Mesendoderm (in vitro differentiated cells): ENCODE measurements around the gene RNASE8.

Experiments used
- DNase-seq: peaks from one replicate; pipeline ENCODE4 v3.0.0; 2013
- H2AK5ac ChIP-seq: 2 replicates; pipeline ENCODE4 v1.6.1; 2013; ENCODE audit warnings: low read length, inconsistent platforms
- H2BK120ac ChIP-seq: 2 replicates; pipeline ENCODE4 v1.6.1; 2013; ENCODE audit warnings: low read depth, mild to moderate bottlenecking, low read length, moderate library complexity, mixed read lengths
- H2BK15ac ChIP-seq: replicated peaks from 2 replicates; pipeline ENCODE4 v1.6.1; 2013; ENCODE audit warnings: low read depth, mild to moderate bottlenecking, moderate library complexity
- H2BK5ac ChIP-seq: 2 replicates; pipeline ENCODE4 v1.6.1; 2013; ENCODE audit warnings: low read length, inconsistent platforms
- H3K18ac ChIP-seq: 2 replicates; pipeline ENCODE4 v1.6.1; 2013; ENCODE audit warnings: mild to moderate bottlenecking, low read length, mixed read lengths
- H3K23ac ChIP-seq: one replicate; pipeline ENCODE4 v1.6.1; 2013; ENCODE audit warnings: low read length
- H3K27ac ChIP-seq: 2 replicates; pipeline ENCODE4 v1.5.1; 2013; ENCODE audit warnings: low read depth, mild to moderate bottlenecking, inconsistent platforms, low read length, moderate library complexity
- H3K27me3 ChIP-seq: 2 replicates; pipeline ENCODE4 v1.6.1; 2013; ENCODE audit warnings: low read length, control low read depth, mild to moderate bottlenecking, inconsistent platforms; ENCODE audit not compliant: insufficient read depth, poor library complexity
- H3K36me3 ChIP-seq: 2 replicates; pipeline ENCODE4 v1.6.1; 2013; ENCODE audit warnings: low read length, inconsistent platforms; ENCODE audit not compliant: control insufficient read depth, insufficient read depth
- H3K4ac ChIP-seq: one replicate; pipeline ENCODE4 v1.6.1; 2013; ENCODE audit warnings: low read depth, mild to moderate bottlenecking, low read length, moderate library complexity
- H3K4me1 ChIP-seq: 2 replicates; pipeline ENCODE4 v1.6.1; 2013; ENCODE audit warnings: low read depth, low read length, inconsistent platforms; ENCODE audit not compliant: control insufficient read depth
- H3K4me2 ChIP-seq: 2 replicates; pipeline ENCODE4 v1.6.1; 2013; ENCODE audit warnings: low read length
- H3K4me3 ChIP-seq: 2 replicates; pipeline ENCODE4 v1.5.1; 2013; ENCODE audit warnings: mild to moderate bottlenecking, low read length
- H3K56ac ChIP-seq: one replicate; pipeline ENCODE4 v1.6.1; 2013; ENCODE audit warnings: low read length
- H3K79me1 ChIP-seq: 2 replicates; pipeline ENCODE4 v1.6.1; 2013; ENCODE audit warnings: low read length, inconsistent platforms
- H3K79me2 ChIP-seq: 2 replicates; pipeline ENCODE4 v1.6.1; 2013; ENCODE audit warnings: mild to moderate bottlenecking, low read length; ENCODE audit not compliant: control insufficient read depth, insufficient read depth
- H3K9ac ChIP-seq: 2 replicates; pipeline ENCODE4 v1.6.1; 2013; ENCODE audit warnings: low read length, inconsistent platforms
- H4K5ac ChIP-seq: one replicate; pipeline ENCODE4 v1.6.1; 2013; ENCODE audit warnings: low read length
- H4K8ac ChIP-seq: one replicate; pipeline ENCODE4 v1.6.1; 2013; ENCODE audit warnings: low read depth, mild to moderate bottlenecking, control low read depth, low read length, moderate library complexity
- WGBS: extraction: QIAGEN DNeasy Blood & Tissue Kit; methylation state at CpG from one replicate; pipeline ENCODE4 v1.1.7; 2013; ENCODE audit warnings: low lambda C conversion rate, missing lambda C conversion rate; ENCODE audit not compliant: insufficient coverage; ENCODE audit errors: extremely low coverage; 5-methylcytosine and 5-hydroxymethylcytosine counted together

RNASE8 gene

GRCh38 chr14:21020977-21021545, 36.6 kb upstream of the RNASE8 start:
- H3K9ac ChIP-seq, result no peak overlapping the region
- no peak overlapping the region for H3K18ac ChIP-seq
- no peak overlapping the region for H2BK5ac ChIP-seq
- no peak overlapping the region for H2BK15ac ChIP-seq
- no peak overlapping the region for H2AK5ac ChIP-seq
- no peaks in the 10 kb centered on the region for H3K79me1 ChIP-seq
- H3K4me3 ChIP-seq, result no peak overlapping the region
- DNase-seq, result no peak
- no peaks in the 10 kb centered on the region for H3K36me3 ChIP-seq
- H3K4me2 ChIP-seq, result no peak overlapping the region
- no peaks in the 10 kb centered on the region for H3K79me2 ChIP-seq
- no peak overlapping the region for H4K5ac ChIP-seq
- H3K27ac ChIP-seq, result no peak overlapping the region
- no peak overlapping the region for H3K56ac ChIP-seq
- no peak overlapping the region for H3K4ac ChIP-seq
- no CpG with 5 or more reads among the region's 5 CpGs for WGBS
- H2BK120ac ChIP-seq, result no peak overlapping the region
- H3K4me1 ChIP-seq, result no peaks in the 10 kb centered on the region
- H4K8ac ChIP-seq, result no peak overlapping the region
- H3K23ac ChIP-seq, result no peak overlapping the region
- no peaks in the 10 kb centered on the region for H3K27me3 ChIP-seq

- no peaks in the 10 kb centered on the region for H3K79me2 ChIP-seq
- H3K9ac ChIP-seq, result no peak overlapping the region
- no CpG with 5 or more reads among the region's 5 CpGs for WGBS
- no peak overlapping the region for H3K27ac ChIP-seq
- no peaks in the 10 kb centered on the region for H3K36me3 ChIP-seq
- no peak overlapping the region for H4K8ac ChIP-seq
- no peak overlapping the region for H3K18ac ChIP-seq
- H3K27me3 ChIP-seq, result no peaks in the 10 kb centered on the region
- H2BK120ac ChIP-seq, result no peak overlapping the region
- no peak overlapping the region for H3K4ac ChIP-seq
- H3K56ac ChIP-seq, result no peak overlapping the region
- H3K79me1 ChIP-seq, result no peaks in the 10 kb centered on the region
- H3K4me1 ChIP-seq, result peaks cover 9% of the 10 kb centered on the region
- H2BK5ac ChIP-seq, result no peak overlapping the region
- DNase-seq, result no peak
- H3K4me2 ChIP-seq, result no peak overlapping the region
- H4K5ac ChIP-seq, result no peak overlapping the region
- H2BK15ac ChIP-seq, result no peak overlapping the region
- H3K4me3 ChIP-seq, result no peak overlapping the region
- no peak overlapping the region for H3K23ac ChIP-seq
- no peak overlapping the region for H2AK5ac ChIP-seq
Observed at GRCh38 chr14:21022686-21023085, 34.9 kb upstream of the RNASE8 start.

- Histone ChIP-seq H2BK15ac (no peak overlapping the region), H2BK5ac (no peak overlapping the region), H3K27me3 (no peaks in the 10 kb centered on the region), H2AK5ac (no peak overlapping the region), H4K5ac (no peak overlapping the region), H3K4me3 (no peak overlapping the region), H3K4ac (no peak overlapping the region), H3K27ac (no peak overlapping the region), H3K36me3 (no peaks in the 10 kb centered on the region), H3K23ac (no peak overlapping the region), H3K4me2 (no peak overlapping the region), H3K56ac (no peak overlapping the region), H3K79me2 (no peaks in the 10 kb centered on the region), H2BK120ac (no peak overlapping the region), H3K79me1 (no peaks in the 10 kb centered on the region), H3K18ac (no peak overlapping the region), H3K4me1 (peaks cover 9% of the 10 kb centered on the region), H3K9ac (no peak overlapping the region), H4K8ac (no peak overlapping the region)
- DNase-seq, result no peak
- no CpG with 5 or more reads among the region's 7 CpGs for WGBS
Observed at GRCh38 chr14:21023174-21023573, 34.4 kb upstream of the RNASE8 start.

GRCh38 chr14:21023817-21024584, 33.6 kb upstream of the RNASE8 start:
- Histone ChIP-seq H3K56ac (peak overlapping the region; percentile 94), H3K27me3 (no peaks in the 10 kb centered on the region), H2AK5ac (no peak overlapping the region), H2BK15ac (no peak overlapping the region), H3K27ac (no peak overlapping the region), H3K9ac (peak overlapping the region; percentile 86), H3K79me1 (no peaks in the 10 kb centered on the region), H3K18ac (peak overlapping the region; percentile 88), H3K36me3 (no peaks in the 10 kb centered on the region), H3K79me2 (no peaks in the 10 kb centered on the region), H3K23ac (no peak overlapping the region), H4K5ac (no peak overlapping the region), H3K4me2 (peak overlapping the region; percentile 82), H4K8ac (no peak overlapping the region), H2BK5ac (peak overlapping the region; percentile 43), H3K4me3 (peak overlapping the region; percentile 72), H2BK120ac (no peak overlapping the region), H3K4ac (peak overlapping the region; percentile 58), H3K4me1 (peaks cover 9% of the 10 kb centered on the region)
- peak; percentile 41 for DNase-seq
- no CpG with 5 or more reads among the region's 17 CpGs for WGBS

GRCh38 chr14:21024585-21025370, 32.8 kb upstream of the RNASE8 start, which contains the start of gene NDRG2:
Gene NDRG2, minus strand, starts transcription at chr14:21025061. Its CDS starts 1,746 bp downstream, at chr14:21023315.
- H3K4me1 ChIP-seq, result peaks cover 9% of the 10 kb centered on the region
- no peak within 1 kb of the TSS for H2BK15ac ChIP-seq
- H3K79me1 ChIP-seq, result no peaks in the 10 kb centered on the region
- no peak within 1 kb of the TSS for H4K8ac ChIP-seq
- peak within 1 kb of the TSS; percentile 58 for H3K4ac ChIP-seq
- peak within 1 kb of the TSS; percentile 83 for H3K23ac ChIP-seq
- WGBS, result no CpG with 5 or more reads among the region's 72 CpGs
- peak; percentile 93 for DNase-seq
- H3K9ac ChIP-seq, result peak within 1 kb of the TSS; percentile 86
- H3K4me3 ChIP-seq, result peak within 1 kb of the TSS; percentile 72
- H3K79me2 ChIP-seq, result no peaks in the 10 kb centered on the region
- H2BK5ac ChIP-seq, result peak within 1 kb of the TSS; percentile 43
- H2BK120ac ChIP-seq, result no peak within 1 kb of the TSS
- H3K27me3 ChIP-seq, result no peaks in the 10 kb centered on the region
- peak within 1 kb of the TSS; percentile 94 for H3K56ac ChIP-seq
- H3K18ac ChIP-seq, result peak within 1 kb of the TSS; percentile 88
- peak within 1 kb of the TSS; percentile 56 for H3K27ac ChIP-seq
- no peak within 1 kb of the TSS for H2AK5ac ChIP-seq
- no peaks in the 10 kb centered on the region for H3K36me3 ChIP-seq
- H4K5ac ChIP-seq, result no peak within 1 kb of the TSS
- peak within 1 kb of the TSS; percentile 82 for H3K4me2 ChIP-seq
